HG03460 (cell line): ENCODE results near the gene TIMM10B.

Source experiments
- ATAC-seq: cut with Tn5 transposase; IDR thresholded peaks from one replicate; pipeline ENCODE4 v1.9.1; 2021; ENCODE audit not compliant: unreplicated experiment

The TIMM10B gene

GRCh38 chr11:6469599-6469998 lies 11.7 kb upstream of the TIMM10B start:
- ATAC-seq = no peak

DNA sequence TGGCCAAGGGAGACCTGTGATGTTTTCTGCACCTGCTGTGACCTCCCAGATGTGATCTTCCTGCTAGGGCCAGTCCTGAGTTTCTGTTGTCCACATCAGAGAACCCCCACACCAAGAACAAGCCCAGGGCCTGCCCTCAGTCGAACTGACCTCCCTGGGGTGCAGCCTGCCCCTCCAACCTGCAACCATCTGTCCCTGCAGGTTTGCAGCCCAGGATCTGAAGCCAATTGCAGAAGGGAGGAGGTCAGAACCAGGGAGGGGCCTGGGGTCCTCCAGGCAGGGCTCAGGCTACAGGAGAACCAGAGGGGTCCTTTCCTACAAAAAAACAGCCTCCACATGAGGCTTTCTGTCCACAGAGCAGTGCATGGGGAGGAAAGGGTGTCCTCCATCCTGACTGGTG lies 8.4 kb upstream of the TIMM10B start:
- no peak for ATAC-seq

GRCh38 chr11:6473451-6474412 lies 7.6 kb upstream of the TIMM10B start, which contains the start of gene TRIM3:
TSS of gene TRIM3 (minus strand) at chr11:6473941. CDS start at chr11:6465695, 8,246 bp downstream.
- ATAC-seq = peak; percentile 63

- ATAC-seq = no peak
Measured at GRCh38 chr11:6474413-6474792, 6.9 kb upstream of the TIMM10B start.

DNA sequence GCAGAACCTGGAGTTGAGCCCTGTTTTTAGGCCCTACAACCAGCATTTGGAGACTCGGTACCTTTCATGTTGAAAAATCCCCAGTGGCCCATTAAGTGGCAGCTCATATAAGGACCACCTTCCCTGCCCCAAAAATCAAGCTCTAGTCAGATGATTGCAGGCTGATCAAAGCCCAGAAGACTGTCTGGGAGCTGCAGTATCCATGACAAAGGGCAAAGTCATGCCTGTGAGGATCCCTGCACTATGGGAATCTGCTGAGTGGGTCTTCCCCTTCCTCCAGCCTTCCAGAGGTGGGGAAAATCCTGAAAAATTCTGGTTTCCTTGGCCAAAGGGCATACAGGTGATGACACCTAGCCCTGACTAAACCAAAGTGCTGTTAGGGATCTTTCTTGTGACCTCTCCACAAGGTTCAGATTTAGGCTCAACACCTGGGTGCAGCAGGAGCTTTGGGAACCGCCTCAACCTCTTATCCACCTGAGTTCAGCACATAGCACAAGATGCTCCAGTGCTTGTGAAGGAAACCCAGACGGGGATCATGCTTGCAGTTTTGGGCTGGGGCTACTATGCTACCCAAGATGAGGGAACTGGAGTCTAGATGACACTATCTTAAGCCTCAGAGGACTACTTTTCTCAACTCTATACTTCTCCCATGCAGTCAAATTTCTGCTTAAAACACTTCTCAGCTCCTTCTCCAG lies 6.3 kb upstream of the TIMM10B start:
- ATAC-seq = no peak

- ATAC-seq = no peak
Measured at GRCh38 chr11:6475936-6476335, 5.4 kb upstream of the TIMM10B start.

DNA sequence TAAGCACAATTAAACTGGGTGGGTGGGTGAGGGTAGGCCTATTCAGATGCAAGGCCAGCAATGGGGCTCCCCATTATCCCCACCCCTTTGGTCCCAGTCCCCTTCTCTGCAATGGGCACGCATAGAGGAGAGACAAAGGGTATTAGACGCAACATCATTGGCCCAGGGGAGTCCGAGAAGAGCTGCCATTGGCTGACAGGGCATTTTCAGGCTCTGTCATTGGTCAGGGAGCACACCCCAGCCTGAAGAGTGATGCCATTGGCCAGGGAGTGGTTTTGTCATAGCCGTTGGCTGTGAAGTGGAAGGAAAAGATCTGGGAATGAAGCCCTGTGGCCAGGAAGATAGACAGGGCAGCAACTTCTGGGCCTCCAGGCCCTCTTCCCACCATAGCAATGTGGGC lies 4.7 kb upstream of the TIMM10B start:
- no peak for ATAC-seq

DNA sequence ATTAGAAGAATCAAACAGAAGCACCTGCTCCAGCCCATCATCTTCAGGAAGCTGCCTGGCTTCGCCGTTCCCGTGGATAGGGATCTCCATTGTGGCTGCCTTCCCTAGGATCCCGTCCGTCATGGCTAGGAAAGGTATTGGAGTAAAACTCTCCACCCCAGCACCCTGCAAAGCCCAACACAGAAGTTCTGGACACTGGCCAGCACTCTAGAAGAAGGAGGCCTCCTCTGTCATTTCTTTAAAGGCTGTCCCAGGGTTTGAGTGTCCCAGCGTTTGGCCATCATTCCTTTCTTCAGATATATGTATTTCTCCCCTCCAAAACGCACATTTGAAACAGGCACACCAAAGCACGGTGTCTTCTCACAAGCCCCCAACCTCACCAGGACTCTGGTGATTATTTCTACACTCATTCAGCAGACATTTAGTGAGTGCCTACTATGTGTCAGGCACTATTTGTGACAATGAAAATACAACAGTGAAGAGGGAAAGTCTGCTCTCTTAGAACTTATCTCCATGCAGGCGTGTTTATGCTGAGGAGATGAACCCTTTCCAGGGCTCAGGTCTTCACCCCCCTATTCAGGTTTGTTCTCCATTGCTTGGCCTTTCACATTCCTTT lies 894 bp upstream of the TIMM10B start:
- ATAC-seq = no peak

- ATAC-seq = peak; percentile 7
Measured at GRCh38 chr11:6481924-6482275, 599 bp downstream of the TIMM10B start.

DNA sequence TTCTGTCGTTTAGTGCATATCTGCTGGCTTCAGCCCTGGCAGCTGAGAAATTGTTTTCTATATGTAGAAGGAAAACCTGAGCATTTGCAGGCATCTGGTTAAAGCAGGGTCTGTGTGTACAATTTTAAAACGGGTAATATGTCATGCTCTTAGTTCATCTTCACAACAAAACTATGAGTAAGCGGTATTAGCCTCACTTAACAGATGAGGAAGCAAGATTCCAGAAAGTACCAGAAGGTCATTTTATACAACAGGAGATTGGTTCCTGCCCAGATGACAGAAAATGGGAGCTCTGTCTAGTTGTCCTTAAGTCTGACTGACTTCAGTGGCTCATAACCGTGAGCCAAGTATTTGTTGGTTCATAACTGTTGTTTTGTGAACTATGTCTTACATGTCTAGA lies 1.1 kb downstream of the TIMM10B start:
- no peak for ATAC-seq

- no peak for ATAC-seq
Measured at GRCh38 chr11:6483015-6483414, 1.7 kb downstream of the TIMM10B start.

- no peak for ATAC-seq
Measured at GRCh38 chr11:6485661-6486060, 4.4 kb downstream of the TIMM10B start.

DNA sequence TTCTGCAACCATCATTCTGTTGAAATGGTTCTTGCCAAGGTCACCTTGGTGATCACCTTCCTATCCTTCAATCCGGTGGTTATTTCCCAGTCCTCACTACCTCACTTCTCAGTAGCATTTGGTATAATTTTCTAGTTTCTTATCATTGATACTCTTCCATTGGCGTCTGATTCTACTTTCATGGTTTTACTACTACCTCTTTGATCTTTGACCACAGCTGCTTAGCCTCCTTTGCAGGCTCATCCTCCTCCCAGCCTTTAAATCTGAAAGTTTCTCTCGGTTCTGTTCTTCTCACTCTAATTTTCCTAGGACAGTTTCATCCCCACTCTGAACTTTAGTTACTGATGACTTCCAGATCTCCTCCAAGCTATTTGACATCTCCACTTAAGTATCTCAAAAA lies 5.0 kb downstream of the TIMM10B start:
- ATAC-seq = no peak

DNA sequence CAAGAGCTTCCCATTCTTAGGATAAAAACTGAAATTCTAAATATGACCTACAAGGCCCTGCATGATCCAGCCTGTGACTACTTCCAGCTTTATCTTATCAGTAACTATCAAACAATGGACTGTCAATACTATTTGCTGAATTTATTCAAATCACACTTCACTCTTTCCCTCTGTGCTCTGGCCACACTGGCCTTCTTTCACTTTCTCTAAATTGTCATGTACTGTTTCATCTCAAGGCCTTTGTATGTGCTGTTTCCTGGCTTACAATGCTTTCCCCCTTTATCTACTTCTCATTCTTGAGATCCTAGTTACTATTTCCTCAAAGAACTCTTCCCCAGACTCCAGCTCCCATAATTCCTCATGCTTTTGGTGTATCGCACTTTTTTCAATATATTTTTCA lies 5.6 kb downstream of the TIMM10B start:
- ATAC-seq = no peak

- no peak for ATAC-seq
Measured at GRCh38 chr11:6488342-6488741, 7.0 kb downstream of the TIMM10B start.

DNA sequence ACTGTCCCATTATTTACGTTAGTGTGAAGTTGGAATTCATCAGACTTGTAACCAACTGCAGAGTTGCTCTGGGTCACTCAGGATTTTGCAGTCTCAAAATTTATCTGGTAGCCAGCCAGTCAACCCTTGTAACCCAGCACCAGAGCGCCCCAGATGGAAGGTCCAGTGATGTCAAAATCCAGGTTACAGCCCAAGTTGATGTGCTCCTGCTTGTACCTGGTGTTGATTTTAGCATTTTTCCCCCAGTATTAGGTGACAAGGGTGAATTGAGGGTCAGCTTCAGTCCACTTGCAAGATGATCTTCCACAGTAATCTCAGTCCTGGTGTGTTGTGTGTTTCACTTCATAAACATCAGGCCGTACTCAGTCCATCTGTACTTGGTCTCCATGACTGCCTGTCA lies 7.5 kb downstream of the TIMM10B start:
- no peak for ATAC-seq

GRCh38 chr11:6489306-6489705 lies 8.0 kb downstream of the TIMM10B start:
- ATAC-seq = no peak

GRCh38 chr11:6497069-6497839 lies 16.0 kb downstream of the TIMM10B start, which contains the start of gene DNHD1:
TSS of gene DNHD1 (plus strand) at chr11:6497280. CDS start at chr11:6498216, 936 bp downstream.
- ATAC-seq = no peak

- ATAC-seq = no peak
Measured at GRCh38 chr11:6498121-6498520, 16.8 kb downstream of the TIMM10B start.

DNA sequence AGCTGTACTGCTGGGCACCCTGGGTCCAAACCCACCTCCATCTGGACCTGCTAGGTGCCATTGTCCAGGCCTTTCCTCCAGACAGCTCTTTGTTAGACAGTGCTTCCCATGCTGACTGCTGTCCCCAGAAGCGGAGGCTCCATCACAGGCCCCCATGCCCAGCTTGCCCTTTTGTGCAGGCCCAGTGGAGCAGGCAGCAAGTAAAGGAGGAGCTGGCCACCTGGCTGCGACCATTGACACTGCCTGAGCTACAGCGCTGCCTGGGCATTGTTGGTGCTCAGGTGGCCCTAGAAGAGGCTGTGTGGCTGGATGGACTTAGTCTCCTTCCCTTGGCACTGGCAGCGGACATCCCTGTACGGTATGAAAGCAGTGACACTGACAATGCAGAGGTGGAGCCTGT lies 17.2 kb downstream of the TIMM10B start:
- ATAC-seq = no peak

DNA sequence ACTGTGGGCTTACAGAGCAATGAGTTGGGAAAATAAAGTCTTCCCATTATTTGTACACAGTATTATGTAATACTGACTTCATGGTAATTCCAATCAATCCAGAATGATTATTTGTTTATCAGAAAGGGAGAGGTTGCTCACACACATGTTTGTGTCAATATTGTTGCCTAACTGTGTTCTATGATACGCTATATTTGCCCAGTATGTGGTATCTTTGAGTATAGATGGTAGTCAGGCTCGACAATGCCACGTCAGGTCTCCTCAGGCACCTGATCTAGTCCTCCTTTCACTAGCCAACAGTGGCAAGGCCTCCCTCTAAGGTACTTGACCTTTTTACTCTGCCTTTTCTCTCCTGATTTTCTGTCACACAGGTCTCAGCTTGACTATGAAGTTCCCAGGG lies 21.1 kb downstream of the TIMM10B start:
- no peak for ATAC-seq
